HuH-7.5 (cell line): Measurements from ENCODE around the gene KLHL29.

Source experiments
- DNase-seq: peaks from one replicate; pipeline ENCODE4 v3.0.0; 2011; ENCODE audit warnings: low spot score

The KLHL29 gene

GRCh38 chr2:23632831-23633395 lies 247.9 kb downstream of the KLHL29 start:
- DNase-seq: no peak

GRCh38 chr2:23633966-23634365 lies 249.0 kb downstream of the KLHL29 start:
- DNase-seq: no peak

GRCh38 chr2:23635442-23636340 lies 250.7 kb downstream of the KLHL29 start:
- no peak for DNase-seq

GRCh38 chr2:23636426-23636825 lies 251.4 kb downstream of the KLHL29 start:
- DNase-seq: no peak

GRCh38 chr2:23637011-23637778 lies 252.2 kb downstream of the KLHL29 start:
- no peak for DNase-seq

GRCh38 chr2:23639406-23639982 lies 254.5 kb downstream of the KLHL29 start:
- no peak for DNase-seq

GRCh38 chr2:23640711-23641110 lies 255.7 kb downstream of the KLHL29 start:
- no peak for DNase-seq

GRCh38 chr2:23642516-23642915 lies 257.5 kb downstream of the KLHL29 start:
- no peak for DNase-seq

- DNase-seq: no peak
Observed at GRCh38 chr2:23645230-23645808, 260.3 kb downstream of the KLHL29 start.

GRCh38 chr2:23647563-23647962 lies 262.6 kb downstream of the KLHL29 start:
- no peak for DNase-seq

GRCh38 chr2:23649303-23649702 lies 264.3 kb downstream of the KLHL29 start:
- DNase-seq: no peak

- DNase-seq: no peak
Observed at GRCh38 chr2:23649819-23650218, 264.8 kb downstream of the KLHL29 start.

GRCh38 chr2:23651187-23652080 lies 266.5 kb downstream of the KLHL29 start:
- no peak for DNase-seq

- no peak for DNase-seq
Observed at GRCh38 chr2:23653326-23653725, 268.3 kb downstream of the KLHL29 start.

- DNase-seq: no peak
Observed at GRCh38 chr2:23654756-23655155, 269.8 kb downstream of the KLHL29 start.

- DNase-seq: no peak
Observed at GRCh38 chr2:23655934-23656596, 271.1 kb downstream of the KLHL29 start.

- DNase-seq: no peak
Observed at GRCh38 chr2:23656597-23656973, 271.6 kb downstream of the KLHL29 start.

GRCh38 chr2:23657371-23657770 lies 272.4 kb downstream of the KLHL29 start:
- no peak for DNase-seq

GRCh38 chr2:23657934-23658333 lies 273.0 kb downstream of the KLHL29 start:
- no peak for DNase-seq

- peak; percentile 64 for DNase-seq
Observed at GRCh38 chr2:23658466-23658942, 273.5 kb downstream of the KLHL29 start.
